GM23338 (cell line): ENCODE data around the gene GPR35. TPM values are rescaled to one million over a fixed set of nuclear protein-coding genes. Genes with fewer than 3 reads are reported as not detected.

Experiments used
- EZH2 ChIP-seq: fragments of 200-600 bp; sonication (generic); IDR thresholded peaks from one replicate; pipeline ENCODE4 v1.8.0; 2017; ENCODE audit warnings: antibody characterized with exemption, mild to moderate bottlenecking, low read depth; ENCODE audit not compliant: unreplicated experiment
- polyA plus RNA-seq: library from polyadenylated mRNA; unstranded; fragments of >200 nt; fragmentation: Nextera tagmentation; extraction: Ambion mirVana; gene quantifications from 2 replicates; pipeline ENCODE4 v1.2.1, GENCODE V29; 2016
- total RNA-seq: library from RNA; depleted of rRNA; stranded (reverse); fragments of >200 nt; shearing (Covaris generic); gene quantifications from 2 replicates; pipeline ENCODE4 v1.2.3, GENCODE V29; 2014
- TF ChIP-seq, protein P1 (sequence below): fragments of 250-450 bp; sonication (Bioruptor Pico); IDR thresholded peaks from 2 replicates; pipeline ENCODE4 v1.5.0; 2020; ENCODE audit warnings: mild to moderate bottlenecking, moderate library complexity
- TF ChIP-seq, protein P2 (sequence below): IDR thresholded peaks from one replicate; pipeline ENCODE4 v1.6.1; 2018; ENCODE audit warnings: antibody characterized with exemption; ENCODE audit not compliant: unreplicated experiment

GPR35 gene
- total and polyA plus RNA-seq, 2 experiments from 2014 or later: not detected

DNA sequence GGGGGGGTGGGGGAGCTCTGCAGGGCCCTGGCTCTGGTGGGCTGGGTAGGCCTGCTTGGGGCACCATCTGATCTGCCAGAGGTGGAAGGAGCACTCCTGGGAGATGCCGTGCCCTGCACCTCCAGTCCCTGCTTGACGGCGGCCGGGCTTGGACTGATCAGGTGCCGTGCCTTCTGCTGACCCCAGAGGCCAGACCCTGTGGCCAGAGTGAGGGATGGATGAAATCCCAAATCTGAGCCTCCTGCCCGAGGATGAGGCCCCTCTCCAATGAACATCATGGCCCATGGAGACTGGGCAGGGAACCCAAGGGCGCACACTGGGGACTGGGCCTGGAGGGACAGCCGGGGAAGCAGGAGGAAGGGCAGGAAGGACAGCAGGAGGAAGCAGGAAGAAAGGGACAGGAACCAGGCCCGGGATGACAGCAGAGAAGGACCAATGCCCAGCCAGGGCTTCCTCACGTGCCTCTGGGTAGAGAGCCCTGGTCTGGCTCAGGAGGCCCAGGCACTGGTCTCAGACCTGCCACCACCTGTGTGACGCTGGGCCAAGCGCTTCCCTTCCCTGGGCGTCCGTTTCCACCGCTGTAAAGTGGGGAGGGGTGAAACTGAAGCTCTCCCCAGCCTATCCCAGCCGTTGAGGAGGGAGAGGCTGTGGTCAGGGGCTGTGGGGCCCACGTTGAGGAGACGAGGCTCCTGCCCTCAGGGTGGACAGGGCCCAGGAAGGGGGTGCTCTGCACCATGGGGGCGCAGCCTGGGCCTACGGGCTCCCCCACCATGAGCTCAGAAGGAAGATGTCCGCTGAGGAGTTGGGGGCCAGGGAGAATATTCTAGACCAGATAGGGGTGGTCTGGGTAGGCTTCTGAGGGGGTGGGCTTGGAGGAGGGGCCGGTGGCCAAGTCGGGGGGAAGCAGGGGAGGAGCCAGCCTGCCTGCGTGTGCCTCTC, 1.0 kb upstream of the GPR35 start (continued):
- TF ChIP-seq, protein P1, sequence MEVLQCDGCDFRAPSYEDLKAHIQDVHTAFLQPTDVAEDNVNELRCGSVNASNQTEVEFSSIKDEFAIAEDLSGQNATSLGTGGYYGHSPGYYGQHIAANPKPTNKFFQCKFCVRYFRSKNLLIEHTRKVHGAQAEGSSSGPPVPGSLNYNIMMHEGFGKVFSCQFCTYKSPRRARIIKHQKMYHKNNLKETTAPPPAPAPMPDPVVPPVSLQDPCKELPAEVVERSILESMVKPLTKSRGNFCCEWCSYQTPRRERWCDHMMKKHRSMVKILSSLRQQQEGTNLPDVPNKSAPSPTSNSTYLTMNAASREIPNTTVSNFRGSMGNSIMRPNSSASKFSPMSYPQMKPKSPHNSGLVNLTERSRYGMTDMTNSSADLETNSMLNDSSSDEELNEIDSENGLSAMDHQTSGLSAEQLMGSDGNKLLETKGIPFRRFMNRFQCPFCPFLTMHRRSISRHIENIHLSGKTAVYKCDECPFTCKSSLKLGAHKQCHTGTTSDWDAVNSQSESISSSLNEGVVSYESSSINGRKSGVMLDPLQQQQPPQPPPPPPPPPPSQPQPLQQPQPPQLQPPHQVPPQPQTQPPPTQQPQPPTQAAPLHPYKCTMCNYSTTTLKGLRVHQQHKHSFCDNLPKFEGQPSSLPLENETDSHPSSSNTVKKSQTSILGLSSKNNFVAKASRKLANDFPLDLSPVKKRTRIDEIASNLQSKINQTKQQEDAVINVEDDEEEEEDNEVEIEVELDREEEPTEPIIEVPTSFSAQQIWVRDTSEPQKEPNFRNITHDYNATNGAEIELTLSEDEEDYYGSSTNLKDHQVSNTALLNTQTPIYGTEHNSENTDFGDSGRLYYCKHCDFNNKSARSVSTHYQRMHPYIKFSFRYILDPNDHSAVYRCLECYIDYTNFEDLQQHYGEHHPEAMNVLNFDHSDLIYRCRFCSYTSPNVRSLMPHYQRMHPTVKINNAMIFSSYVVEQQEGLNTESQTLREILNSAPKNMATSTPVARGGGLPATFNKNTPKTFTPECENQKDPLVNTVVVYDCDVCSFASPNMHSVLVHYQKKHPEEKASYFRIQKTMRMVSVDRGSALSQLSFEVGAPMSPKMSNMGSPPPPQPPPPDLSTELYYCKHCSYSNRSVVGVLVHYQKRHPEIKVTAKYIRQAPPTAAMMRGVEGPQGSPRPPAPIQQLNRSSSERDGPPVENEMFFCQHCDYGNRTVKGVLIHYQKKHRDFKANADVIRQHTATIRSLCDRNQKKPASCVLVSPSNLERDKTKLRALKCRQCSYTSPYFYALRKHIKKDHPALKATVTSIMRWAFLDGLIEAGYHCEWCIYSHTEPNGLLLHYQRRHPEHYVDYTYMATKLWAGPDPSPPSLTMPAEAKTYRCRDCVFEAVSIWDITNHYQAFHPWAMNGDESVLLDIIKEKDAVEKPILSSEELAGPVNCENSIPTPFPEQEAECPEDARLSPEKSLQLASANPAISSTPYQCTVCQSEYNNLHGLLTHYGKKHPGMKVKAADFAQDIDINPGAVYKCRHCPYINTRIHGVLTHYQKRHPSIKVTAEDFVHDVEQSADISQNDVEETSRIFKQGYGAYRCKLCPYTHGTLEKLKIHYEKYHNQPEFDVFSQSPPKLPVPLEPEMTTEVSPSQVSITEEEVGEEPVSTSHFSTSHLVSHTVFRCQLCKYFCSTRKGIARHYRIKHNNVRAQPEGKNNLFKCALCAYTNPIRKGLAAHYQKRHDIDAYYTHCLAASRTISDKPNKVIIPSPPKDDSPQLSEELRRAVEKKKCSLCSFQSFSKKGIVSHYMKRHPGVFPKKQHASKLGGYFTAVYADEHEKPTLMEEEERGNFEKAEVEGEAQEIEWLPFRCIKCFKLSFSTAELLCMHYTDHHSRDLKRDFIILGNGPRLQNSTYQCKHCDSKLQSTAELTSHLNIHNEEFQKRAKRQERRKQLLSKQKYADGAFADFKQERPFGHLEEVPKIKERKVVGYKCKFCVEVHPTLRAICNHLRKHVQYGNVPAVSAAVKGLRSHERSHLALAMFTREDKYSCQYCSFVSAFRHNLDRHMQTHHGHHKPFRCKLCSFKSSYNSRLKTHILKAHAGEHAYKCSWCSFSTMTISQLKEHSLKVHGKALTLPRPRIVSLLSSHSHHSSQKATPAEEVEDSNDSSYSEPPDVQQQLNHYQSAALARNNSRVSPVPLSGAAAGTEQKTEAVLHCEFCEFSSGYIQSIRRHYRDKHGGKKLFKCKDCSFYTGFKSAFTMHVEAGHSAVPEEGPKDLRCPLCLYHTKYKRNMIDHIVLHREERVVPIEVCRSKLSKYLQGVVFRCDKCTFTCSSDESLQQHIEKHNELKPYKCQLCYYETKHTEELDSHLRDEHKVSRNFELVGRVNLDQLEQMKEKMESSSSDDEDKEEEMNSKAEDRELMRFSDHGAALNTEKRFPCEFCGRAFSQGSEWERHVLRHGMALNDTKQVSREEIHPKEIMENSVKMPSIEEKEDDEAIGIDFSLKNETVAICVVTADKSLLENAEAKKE (CRISPR knock-in tag): no peak
- TF ChIP-seq, protein P2, sequence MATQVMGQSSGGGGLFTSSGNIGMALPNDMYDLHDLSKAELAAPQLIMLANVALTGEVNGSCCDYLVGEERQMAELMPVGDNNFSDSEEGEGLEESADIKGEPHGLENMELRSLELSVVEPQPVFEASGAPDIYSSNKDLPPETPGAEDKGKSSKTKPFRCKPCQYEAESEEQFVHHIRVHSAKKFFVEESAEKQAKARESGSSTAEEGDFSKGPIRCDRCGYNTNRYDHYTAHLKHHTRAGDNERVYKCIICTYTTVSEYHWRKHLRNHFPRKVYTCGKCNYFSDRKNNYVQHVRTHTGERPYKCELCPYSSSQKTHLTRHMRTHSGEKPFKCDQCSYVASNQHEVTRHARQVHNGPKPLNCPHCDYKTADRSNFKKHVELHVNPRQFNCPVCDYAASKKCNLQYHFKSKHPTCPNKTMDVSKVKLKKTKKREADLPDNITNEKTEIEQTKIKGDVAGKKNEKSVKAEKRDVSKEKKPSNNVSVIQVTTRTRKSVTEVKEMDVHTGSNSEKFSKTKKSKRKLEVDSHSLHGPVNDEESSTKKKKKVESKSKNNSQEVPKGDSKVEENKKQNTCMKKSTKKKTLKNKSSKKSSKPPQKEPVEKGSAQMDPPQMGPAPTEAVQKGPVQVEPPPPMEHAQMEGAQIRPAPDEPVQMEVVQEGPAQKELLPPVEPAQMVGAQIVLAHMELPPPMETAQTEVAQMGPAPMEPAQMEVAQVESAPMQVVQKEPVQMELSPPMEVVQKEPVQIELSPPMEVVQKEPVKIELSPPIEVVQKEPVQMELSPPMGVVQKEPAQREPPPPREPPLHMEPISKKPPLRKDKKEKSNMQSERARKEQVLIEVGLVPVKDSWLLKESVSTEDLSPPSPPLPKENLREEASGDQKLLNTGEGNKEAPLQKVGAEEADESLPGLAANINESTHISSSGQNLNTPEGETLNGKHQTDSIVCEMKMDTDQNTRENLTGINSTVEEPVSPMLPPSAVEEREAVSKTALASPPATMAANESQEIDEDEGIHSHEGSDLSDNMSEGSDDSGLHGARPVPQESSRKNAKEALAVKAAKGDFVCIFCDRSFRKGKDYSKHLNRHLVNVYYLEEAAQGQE: no peak
- no peak for TF ChIP-seq EZH2
